GM23338 (cell line): ENCODE data around the gene IKBKG. TPM values are rescaled to one million over a fixed set of nuclear protein-coding genes. Genes with fewer than 3 reads are reported as not detected.
"Not testable (repeated sequence)": the region's sequence is repeated elsewhere in the genome, so short reads cannot be mapped to it uniquely, and the experiment has no call there.

ENCODE experiments used
- ATAC-seq: fragments of 200-7000 bp; cut with Tn5 transposase; 3 replicates; pipeline ENCODE4 v1.9.1; 2020
- DNase-seq: peaks from one replicate; pipeline ENCODE4 v3.0.0-alpha.2; 2015; ENCODE audit warnings: low spot score
- H2AFZ ChIP-seq: fragments of 200-600 bp; sonication (generic); 2 replicates; pipeline ENCODE4 v1.8.0; 2016; ENCODE audit warnings: antibody characterized with exemption, mild to moderate bottlenecking, moderate library complexity
- H3F3A ChIP-seq: fragments of 200-600 bp; sonication (generic); replicated peaks from 2 replicates; pipeline ENCODE4 v1.8.0; 2017; ENCODE audit warnings: antibody characterized with exemption, mixed run types, low read depth
- H3K27ac ChIP-seq: fragments of 200-600 bp; sonication (generic); 2 replicates; pipeline ENCODE4 v1.6.1; 2016; ENCODE audit warnings: low read depth
- H3K27me3 ChIP-seq: fragments of 200-600 bp; sonication (generic); 2 replicates; pipeline ENCODE4 v1.8.0; 2016; ENCODE audit warnings: mild to moderate bottlenecking, mixed run types, moderate library complexity; ENCODE audit not compliant: insufficient read depth
- H3K36me3 ChIP-seq: fragments of 200-600 bp; sonication (generic); 2 replicates; pipeline ENCODE4 v1.8.0; 2016; ENCODE audit warnings: mild to moderate bottlenecking; ENCODE audit not compliant: insufficient read depth
- H3K4me1 ChIP-seq: fragments of 200-600 bp; sonication (generic); 2 replicates; pipeline ENCODE4 v1.8.0; 2016; ENCODE audit warnings: mild to moderate bottlenecking, moderate library complexity; ENCODE audit not compliant: insufficient read depth
- H3K4me2 ChIP-seq: fragments of 200-600 bp; sonication (generic); 2 replicates; pipeline ENCODE4 v1.7.1; 2017; ENCODE audit warnings: mixed run types
- H3K4me3 ChIP-seq: fragments of 200-600 bp; sonication (generic); 2 replicates; pipeline ENCODE4 v1.6.1; 2016; ENCODE audit warnings: mixed run types
- H3K79me2 ChIP-seq: fragments of 200-600 bp; sonication (generic); replicated peaks from 2 replicates; pipeline ENCODE4 v1.8.0; 2017; ENCODE audit warnings: mild to moderate bottlenecking; ENCODE audit not compliant: insufficient read depth
- H3K9me2 ChIP-seq: fragments of 200-600 bp; sonication (generic); 2 replicates; pipeline ENCODE4 v1.8.0; 2017; ENCODE audit not compliant: insufficient read depth
- H4K20me1 ChIP-seq: fragments of 200-600 bp; sonication (generic); replicated peaks from 2 replicates; pipeline ENCODE4 v1.8.0; 2017; ENCODE audit warnings: mild to moderate bottlenecking; ENCODE audit not compliant: insufficient read depth
- H3K27ac Mint-ChIP-seq: 2 replicates; pipeline ENCODE4 v1.8.0; 2020; ENCODE audit warnings: inconsistent platforms, mild to moderate bottlenecking, moderate library complexity, mixed read lengths
- H3K27me3 Mint-ChIP-seq: 3 replicates; pipeline ENCODE4 v1.8.0; 2022; ENCODE audit warnings: low read depth, mild to moderate bottlenecking, moderate library complexity, mixed read lengths, inconsistent platforms; ENCODE audit not compliant: insufficient read depth, poor library complexity
- H3K36me3 Mint-ChIP-seq: 3 replicates; pipeline ENCODE4 v1.8.0; 2021; ENCODE audit warnings: low read depth, mild to moderate bottlenecking, inconsistent platforms, moderate library complexity, mixed read lengths
- H3K4me1 Mint-ChIP-seq: 3 replicates; pipeline ENCODE4 v1.8.0; 2020; ENCODE audit warnings: mild to moderate bottlenecking, inconsistent platforms, mixed read lengths
- H3K4me3 Mint-ChIP-seq: 3 replicates; pipeline ENCODE4 v1.8.0; 2021; ENCODE audit warnings: moderate library complexity, mild to moderate bottlenecking, inconsistent platforms, mixed read lengths
- H3K9me3 Mint-ChIP-seq: 3 replicates; pipeline ENCODE4 v1.8.0; 2020; ENCODE audit warnings: moderate library complexity, mild to moderate bottlenecking, inconsistent platforms, mixed read lengths
- EZH2phosphoT487 ChIP-seq: fragments of 200-600 bp; sonication (generic); IDR thresholded peaks from one replicate; pipeline ENCODE4 v1.8.1; 2018; ENCODE audit warnings: antibody characterized with exemption; ENCODE audit not compliant: unreplicated experiment
- JUNB ChIP-seq: IDR thresholded peaks from one replicate; pipeline ENCODE4 v1.6.1; 2016; ENCODE audit warnings: antibody characterized with exemption; ENCODE audit not compliant: unreplicated experiment
- POLR2AphosphoS5 ChIP-seq: IDR thresholded peaks from 2 replicates; pipeline ENCODE4 v1.6.1; 2016; ENCODE audit warnings: antibody characterized with exemption, low read depth
- ZNF331 ChIP-seq: fragments of 250-450 bp; sonication (Bioruptor Pico); IDR thresholded peaks from 2 replicates; pipeline ENCODE4 v1.5.0; 2020; ENCODE audit warnings: low read depth, mild to moderate bottlenecking, moderate library complexity
- long read RNA-seq: library from polyadenylated mRNA; unstranded; transcript quantifications from one replicate; pipeline ENCODE4 v2.0.0, GENCODE V29; 2020; ENCODE audit not compliant: unreplicated experiment
- polyA plus RNA-seq: library from polyadenylated mRNA; unstranded; fragments of >200 nt; fragmentation: Nextera tagmentation; extraction: Ambion mirVana; gene quantifications from 2 replicates; pipeline ENCODE4 v1.2.1, GENCODE V29; 2016
- total RNA-seq: library from RNA; depleted of rRNA; stranded (reverse); fragments of >200 nt; shearing (Covaris generic); gene quantifications from 2 replicates; pipeline ENCODE4 v1.2.3, GENCODE V29; 2014; rRNA removed
- TF ChIP-seq, protein P1 (sequence below): IDR thresholded peaks from 2 replicates; pipeline ENCODE4 v1.6.1; 2016; ENCODE audit warnings: antibody characterized with exemption
- TF ChIP-seq, protein P2 (sequence below), 2 experiments: fragments of 200-600 bp in 1 of 2; sonication (generic) in 1 of 2; conservative IDR thresholded peaks; 2 replicates each; pipeline versions ENCODE4 v1.5.1 to v1.6.1; 2016 to 2017; ENCODE audit warnings: antibody characterized with exemption in 2 of 2, low read depth in 2 of 2, mild to moderate bottlenecking in 2 of 2, moderate library complexity in 1 of 2

Gene IKBKG, protein sequence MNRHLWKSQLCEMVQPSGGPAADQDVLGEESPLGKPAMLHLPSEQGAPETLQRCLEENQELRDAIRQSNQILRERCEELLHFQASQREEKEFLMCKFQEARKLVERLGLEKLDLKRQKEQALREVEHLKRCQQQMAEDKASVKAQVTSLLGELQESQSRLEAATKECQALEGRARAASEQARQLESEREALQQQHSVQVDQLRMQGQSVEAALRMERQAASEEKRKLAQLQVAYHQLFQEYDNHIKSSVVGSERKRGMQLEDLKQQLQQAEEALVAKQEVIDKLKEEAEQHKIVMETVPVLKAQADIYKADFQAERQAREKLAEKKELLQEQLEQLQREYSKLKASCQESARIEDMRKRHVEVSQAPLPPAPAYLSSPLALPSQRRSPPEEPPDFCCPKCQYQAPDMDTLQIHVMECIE
- total RNA-seq, result 13.5 and 14.9 TPM in 2 replicates
- 11.5 and 12.6 TPM in 2 replicates for polyA plus RNA-seq
- long read RNA-seq, partial matches to known transcripts, result 1 of 7 reads
- long read RNA-seq, other reads (novel, unspliced or antisense), result 1 of 7 reads

DNA sequence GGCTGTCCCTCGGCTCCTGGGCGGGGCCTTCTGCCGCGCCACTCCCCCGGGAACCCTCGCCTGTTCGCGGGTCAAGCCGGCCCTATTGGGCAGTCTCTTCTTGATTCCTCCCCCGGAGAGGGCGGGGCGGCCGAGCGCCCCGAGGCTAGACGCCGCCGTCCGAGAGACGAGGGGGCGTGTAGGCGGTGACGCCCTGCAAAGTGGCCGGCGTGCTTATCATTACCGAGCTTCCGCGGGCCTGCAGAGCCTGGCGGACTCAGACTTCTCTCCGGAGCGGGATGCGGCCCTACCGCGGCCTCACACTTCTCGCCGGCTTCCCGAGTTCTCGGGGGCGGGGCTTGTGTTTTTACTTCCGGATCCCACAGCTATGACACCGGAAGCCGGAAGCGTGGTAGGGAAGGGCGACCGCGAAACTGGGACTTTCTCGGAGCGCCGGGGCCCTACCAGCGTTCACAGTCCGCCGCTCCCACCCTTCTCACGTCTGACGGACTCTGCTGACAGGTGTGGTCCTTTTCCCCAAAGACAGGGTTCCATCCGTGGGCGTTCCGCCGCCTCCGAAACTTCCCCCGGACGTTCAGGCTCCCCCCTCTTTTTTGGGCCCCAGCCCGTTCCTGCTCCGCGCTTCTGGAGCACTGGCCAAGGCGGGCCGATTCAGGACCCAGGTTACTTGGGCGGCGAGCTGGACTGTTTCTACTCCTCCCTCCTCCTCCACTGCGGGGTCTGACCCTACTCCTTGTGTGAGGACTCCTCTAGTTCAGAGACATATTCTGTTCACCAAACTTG, at the start of gene IKBKG:
TSS of gene IKBKG (plus strand) at position 376 of the 783 bp plus-strand sequence. CDS start 4,383 bp downstream, outside the sequence.
- DNase-seq, result peak; percentile 86

GRCh38 chrX:154501423-154501822, 46.0 kb upstream of the IKBKG start:
- H3K9me2 ChIP-seq, H4K20me1 ChIP-seq, DNase-seq, H3K27ac ChIP-seq, H3K4me3 Mint-ChIP-seq, H3K27ac Mint-ChIP-seq, H3K4me2 ChIP-seq, ATAC-seq, H3K36me3 ChIP-seq, H3K9me3 Mint-ChIP-seq, H2AFZ ChIP-seq, H3K4me3 ChIP-seq, H3K4me1 Mint-ChIP-seq, H3F3A ChIP-seq, H3K36me3 Mint-ChIP-seq, H3K27me3 ChIP-seq, H3K27me3 Mint-ChIP-seq, H3K79me2 ChIP-seq, H3K4me1 ChIP-seq: not testable (repeated sequence)

More for the DNA sequence above, at the start of gene IKBKG:
- peak within 1 kb of the TSS; percentile 96 for H3K27ac Mint-ChIP-seq
- Histone ChIP-seq H3K4me1 (no peaks in the 10 kb centered on the region), H3K36me3 (no peaks in the 10 kb centered on the region), H4K20me1 (no peaks in the 10 kb centered on the region), H3K4me3 (peak within 1 kb of the TSS; percentile 85), H3K27ac (peak within 1 kb of the TSS; percentile 88), H3K27me3 (no peaks in the 10 kb centered on the region), H3K79me2 (peaks cover 31% of the 10 kb centered on the region), H3K9me2 (no peaks in the 10 kb centered on the region), H2AFZ (no peak within 1 kb of the TSS), H3F3A (0 out of 2 replicates have a peak, but pooled peaks cover 2% of the 10 kb centered on the region), H3K4me2 (peak within 1 kb of the TSS; percentile 91)
- H3K4me3 Mint-ChIP-seq, result peak within 1 kb of the TSS; percentile 89
- peaks cover 10% of the 10 kb centered on the region for H3K4me1 Mint-ChIP-seq
- H3K27me3 Mint-ChIP-seq, result peaks cover 9% of the 10 kb centered on the region
- peaks cover 22% of the 10 kb centered on the region for H3K36me3 Mint-ChIP-seq
- TF ChIP-seq JUNB (no peak), ZNF331 (CRISPR knock-in tag) (no peak), POLR2AphosphoS5 (no peak; the same call in 1 of the 2 replicates), EZH2phosphoT487 (no peak)
- TF ChIP-seq, protein P1, sequence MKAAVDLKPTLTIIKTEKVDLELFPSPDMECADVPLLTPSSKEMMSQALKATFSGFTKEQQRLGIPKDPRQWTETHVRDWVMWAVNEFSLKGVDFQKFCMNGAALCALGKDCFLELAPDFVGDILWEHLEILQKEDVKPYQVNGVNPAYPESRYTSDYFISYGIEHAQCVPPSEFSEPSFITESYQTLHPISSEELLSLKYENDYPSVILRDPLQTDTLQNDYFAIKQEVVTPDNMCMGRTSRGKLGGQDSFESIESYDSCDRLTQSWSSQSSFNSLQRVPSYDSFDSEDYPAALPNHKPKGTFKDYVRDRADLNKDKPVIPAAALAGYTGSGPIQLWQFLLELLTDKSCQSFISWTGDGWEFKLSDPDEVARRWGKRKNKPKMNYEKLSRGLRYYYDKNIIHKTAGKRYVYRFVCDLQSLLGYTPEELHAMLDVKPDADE, result 0 out of 2 replicates have a peak, but pooled peaks have one; percentile 30
- TF ChIP-seq, protein P2, sequence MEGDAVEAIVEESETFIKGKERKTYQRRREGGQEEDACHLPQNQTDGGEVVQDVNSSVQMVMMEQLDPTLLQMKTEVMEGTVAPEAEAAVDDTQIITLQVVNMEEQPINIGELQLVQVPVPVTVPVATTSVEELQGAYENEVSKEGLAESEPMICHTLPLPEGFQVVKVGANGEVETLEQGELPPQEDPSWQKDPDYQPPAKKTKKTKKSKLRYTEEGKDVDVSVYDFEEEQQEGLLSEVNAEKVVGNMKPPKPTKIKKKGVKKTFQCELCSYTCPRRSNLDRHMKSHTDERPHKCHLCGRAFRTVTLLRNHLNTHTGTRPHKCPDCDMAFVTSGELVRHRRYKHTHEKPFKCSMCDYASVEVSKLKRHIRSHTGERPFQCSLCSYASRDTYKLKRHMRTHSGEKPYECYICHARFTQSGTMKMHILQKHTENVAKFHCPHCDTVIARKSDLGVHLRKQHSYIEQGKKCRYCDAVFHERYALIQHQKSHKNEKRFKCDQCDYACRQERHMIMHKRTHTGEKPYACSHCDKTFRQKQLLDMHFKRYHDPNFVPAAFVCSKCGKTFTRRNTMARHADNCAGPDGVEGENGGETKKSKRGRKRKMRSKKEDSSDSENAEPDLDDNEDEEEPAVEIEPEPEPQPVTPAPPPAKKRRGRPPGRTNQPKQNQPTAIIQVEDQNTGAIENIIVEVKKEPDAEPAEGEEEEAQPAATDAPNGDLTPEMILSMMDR (conservative IDR thresholded peaks at IDR 0.05; ENCODE audit: low read depth in 2 of 2), result no peak
- ATAC-seq, result peak; percentile 86
- H3K9me3 Mint-ChIP-seq, result no peaks in the 10 kb centered on the region
